ENCODE data around the gene TPBGL.

- TF ChIP-seq CTCF (IDR thresholded peaks at IDR 0.05) (no peak), EP300 (IDR thresholded peaks at IDR 0.05) (no peak)
Measured at GRCh38 chr11:75291741-75292140, 51.2 kb downstream of the TPBGL start.

Data from ovary (tissue), 3 donors.